GM19467 (cell line): Measurements from ENCODE around the gene SNX24.
"Not testable (repeated sequence)": the region's sequence is repeated elsewhere in the genome, so short reads cannot be mapped to it uniquely, and the experiment has no call there.

ENCODE experiments used
- ATAC-seq: cut with Tn5 transposase; IDR thresholded peaks from one replicate; pipeline ENCODE4 v1.9.1; 2021; ENCODE audit warnings: mild to moderate bottlenecking, moderate library complexity; ENCODE audit not compliant: unreplicated experiment

SNX24 gene

GRCh38 chr5:122870219-122870856, 24.9 kb downstream of the SNX24 start:
- no peak for ATAC-seq

GRCh38 chr5:122871661-122872060, 26.2 kb downstream of the SNX24 start:
- no peak for ATAC-seq

- ATAC-seq, result no peak
Observed at GRCh38 chr5:122874179-122874875, 28.9 kb downstream of the SNX24 start.

- ATAC-seq, result peak; percentile 50
Observed at GRCh38 chr5:122877518-122877917, 32.1 kb downstream of the SNX24 start.

GRCh38 chr5:122879076-122879475, 33.7 kb downstream of the SNX24 start:
- ATAC-seq, result no peak

GRCh38 chr5:122880170-122880689, 34.8 kb downstream of the SNX24 start:
- ATAC-seq, result no peak

GRCh38 chr5:122880749-122881148, 35.3 kb downstream of the SNX24 start:
- ATAC-seq, result no peak

- ATAC-seq, result no peak
Observed at GRCh38 chr5:122882831-122883230, 37.4 kb downstream of the SNX24 start.

GRCh38 chr5:122885045-122885517, 39.7 kb downstream of the SNX24 start:
- ATAC-seq, result no peak

GRCh38 chr5:122885891-122886290, 40.5 kb downstream of the SNX24 start:
- ATAC-seq, result no peak

GRCh38 chr5:122895141-122895540, 49.7 kb downstream of the SNX24 start:
- ATAC-seq, result no peak

GRCh38 chr5:122896598-122897282, 51.3 kb downstream of the SNX24 start:
- no peak for ATAC-seq

GRCh38 chr5:122897283-122897602, 51.8 kb downstream of the SNX24 start:
- no peak for ATAC-seq

- no peak for ATAC-seq
Observed at GRCh38 chr5:122901346-122901745, 55.9 kb downstream of the SNX24 start.

GRCh38 chr5:122902263-122902662, 56.9 kb downstream of the SNX24 start:
- no peak for ATAC-seq

- ATAC-seq, result no peak
Observed at GRCh38 chr5:122906768-122907167, 61.4 kb downstream of the SNX24 start.

- no peak for ATAC-seq
Observed at GRCh38 chr5:122907276-122907675, 61.9 kb downstream of the SNX24 start.

GRCh38 chr5:122908108-122908507, 62.7 kb downstream of the SNX24 start:
- no peak for ATAC-seq

GRCh38 chr5:122908662-122909061, 63.2 kb downstream of the SNX24 start:
- ATAC-seq, result no peak

- ATAC-seq, result no peak
Observed at GRCh38 chr5:122909470-122910100, 64.2 kb downstream of the SNX24 start.

- ATAC-seq, result not testable (repeated sequence)
Observed at GRCh38 chr5:122913436-122913835, 68.0 kb downstream of the SNX24 start.
